ENCODE measurements around the gene EPYC. TPM values are rescaled to one million over a fixed set of nuclear protein-coding genes. Genes with fewer than 3 reads are reported as not detected.
"Not testable (repeated sequence)": the region's sequence is repeated elsewhere in the genome, so short reads cannot be mapped to it uniquely, and the experiment has no call there.

The EPYC gene
- total RNA-seq, 1 donor from 2014 or later = not detected

DNA sequence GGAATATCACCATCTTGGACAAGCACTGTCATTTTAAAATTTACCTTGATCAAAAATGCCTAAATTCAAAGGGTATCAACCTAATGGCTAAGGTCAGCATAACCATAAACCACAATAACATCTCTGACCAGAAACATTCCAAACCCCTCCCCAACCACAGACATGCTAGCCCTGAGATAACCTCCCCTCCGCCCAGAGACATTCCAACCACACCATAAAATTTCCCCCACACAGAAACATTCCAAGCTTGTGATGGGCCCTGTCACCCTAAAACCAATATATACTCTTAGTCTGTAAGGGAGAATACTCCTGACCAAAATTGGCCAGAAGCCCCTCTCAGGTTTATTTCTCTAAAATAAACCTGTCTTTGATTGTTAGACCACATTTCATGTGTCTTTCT lies 17.7 kb downstream of the EPYC start:
- H3K36me3 Mint-ChIP-seq (ENCODE audit: low read depth, unreplicated experiment) = no peaks in the 10 kb centered on the region
- TF ChIP-seq, protein P1, sequence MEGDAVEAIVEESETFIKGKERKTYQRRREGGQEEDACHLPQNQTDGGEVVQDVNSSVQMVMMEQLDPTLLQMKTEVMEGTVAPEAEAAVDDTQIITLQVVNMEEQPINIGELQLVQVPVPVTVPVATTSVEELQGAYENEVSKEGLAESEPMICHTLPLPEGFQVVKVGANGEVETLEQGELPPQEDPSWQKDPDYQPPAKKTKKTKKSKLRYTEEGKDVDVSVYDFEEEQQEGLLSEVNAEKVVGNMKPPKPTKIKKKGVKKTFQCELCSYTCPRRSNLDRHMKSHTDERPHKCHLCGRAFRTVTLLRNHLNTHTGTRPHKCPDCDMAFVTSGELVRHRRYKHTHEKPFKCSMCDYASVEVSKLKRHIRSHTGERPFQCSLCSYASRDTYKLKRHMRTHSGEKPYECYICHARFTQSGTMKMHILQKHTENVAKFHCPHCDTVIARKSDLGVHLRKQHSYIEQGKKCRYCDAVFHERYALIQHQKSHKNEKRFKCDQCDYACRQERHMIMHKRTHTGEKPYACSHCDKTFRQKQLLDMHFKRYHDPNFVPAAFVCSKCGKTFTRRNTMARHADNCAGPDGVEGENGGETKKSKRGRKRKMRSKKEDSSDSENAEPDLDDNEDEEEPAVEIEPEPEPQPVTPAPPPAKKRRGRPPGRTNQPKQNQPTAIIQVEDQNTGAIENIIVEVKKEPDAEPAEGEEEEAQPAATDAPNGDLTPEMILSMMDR (IDR thresholded peaks at IDR 0.05; ENCODE audit: unreplicated experiment) = no peak
- no peaks in the 10 kb centered on the region for H3K9me3 Mint-ChIP-seq (ENCODE audit: unreplicated experiment)
- no peak overlapping the region for H3K27ac Mint-ChIP-seq (ENCODE audit: unreplicated experiment)
- no peak for DNase-seq (ENCODE audit: low spot score)
- H3K27me3 Mint-ChIP-seq (ENCODE audit: unreplicated experiment) = no peaks in the 10 kb centered on the region
- H3K4me1 Mint-ChIP-seq (ENCODE audit: unreplicated experiment) = no peaks in the 10 kb centered on the region
- H3K4me3 Mint-ChIP-seq (ENCODE audit: unreplicated experiment) = no peak overlapping the region

DNA sequence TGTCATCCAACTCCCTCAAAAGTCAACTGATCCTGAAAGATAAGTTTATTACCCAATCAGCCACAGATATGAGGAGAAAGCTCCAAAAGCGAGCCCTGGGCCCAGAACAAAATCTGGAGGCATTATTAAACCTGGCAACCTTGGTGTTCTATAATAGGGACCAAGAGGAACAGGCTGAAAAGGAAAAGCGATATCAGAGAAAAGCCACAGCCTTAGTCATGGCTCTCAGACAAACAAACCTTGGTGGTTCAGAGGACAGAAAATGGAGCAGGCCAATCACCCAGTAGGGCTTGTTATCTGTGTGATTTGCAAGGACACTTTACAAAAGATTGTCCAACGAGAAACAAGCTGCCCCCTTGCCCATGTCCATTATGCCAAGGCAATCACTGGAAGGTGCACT lies 19.4 kb downstream of the EPYC start:
- H3K36me3 Mint-ChIP-seq (ENCODE audit: low read depth, unreplicated experiment); H3K27ac Mint-ChIP-seq (ENCODE audit: unreplicated experiment); H3K9me3 Mint-ChIP-seq (ENCODE audit: unreplicated experiment); H3K4me3 Mint-ChIP-seq (ENCODE audit: unreplicated experiment); H3K27me3 Mint-ChIP-seq (ENCODE audit: unreplicated experiment); H3K4me1 Mint-ChIP-seq (ENCODE audit: unreplicated experiment); DNase-seq (ENCODE audit: low spot score): not testable (repeated sequence)

DNA sequence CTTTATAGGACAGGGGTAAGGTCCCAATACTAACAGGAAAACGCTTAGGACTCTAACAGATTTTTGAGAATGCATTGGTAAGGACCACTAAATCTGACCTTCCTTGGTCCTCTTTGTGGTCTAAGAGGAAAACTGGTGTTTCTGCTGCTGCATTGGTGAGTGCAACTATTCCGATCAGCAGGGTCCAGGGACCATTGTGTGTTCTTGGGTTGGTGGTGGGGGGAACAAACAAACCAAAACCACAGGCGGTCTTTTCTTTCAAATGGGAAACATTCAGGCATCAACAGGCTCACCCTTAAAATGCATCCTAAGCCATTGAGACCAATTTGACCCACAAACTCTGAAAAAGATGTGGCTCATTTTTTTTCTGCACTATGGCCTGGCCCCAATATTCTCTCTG lies 20.7 kb downstream of the EPYC start:
- no peak overlapping the region for H3K27ac Mint-ChIP-seq (ENCODE audit: unreplicated experiment)
- H3K4me3 Mint-ChIP-seq (ENCODE audit: unreplicated experiment) = no peak overlapping the region
- no peaks in the 10 kb centered on the region for H3K9me3 Mint-ChIP-seq (ENCODE audit: unreplicated experiment)
- no peaks in the 10 kb centered on the region for H3K27me3 Mint-ChIP-seq (ENCODE audit: unreplicated experiment)
- no peaks in the 10 kb centered on the region for H3K4me1 Mint-ChIP-seq (ENCODE audit: unreplicated experiment)
- no peak for DNase-seq (ENCODE audit: low spot score)
- TF ChIP-seq, protein P1 (IDR thresholded peaks at IDR 0.05; ENCODE audit: unreplicated experiment) = no peak
- no peaks in the 10 kb centered on the region for H3K36me3 Mint-ChIP-seq (ENCODE audit: low read depth, unreplicated experiment)

DNA sequence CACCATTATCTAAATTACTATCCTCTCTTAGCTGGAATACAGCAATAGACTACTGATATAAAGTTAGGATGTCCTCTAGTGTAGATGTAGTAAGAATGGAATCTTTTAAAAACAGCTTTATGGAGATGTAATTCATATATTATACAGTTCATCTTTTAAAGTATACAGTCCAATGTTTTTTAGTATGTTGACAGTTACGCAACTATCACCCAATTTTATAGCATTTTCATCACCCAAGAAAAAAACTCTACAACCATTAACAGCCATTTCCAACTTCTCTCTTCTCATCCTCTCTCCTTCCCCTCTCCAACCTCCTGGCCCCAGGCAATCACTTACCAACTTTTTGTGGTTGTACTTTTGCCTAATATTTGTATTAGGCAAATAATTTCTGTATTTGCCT lies 22.6 kb downstream of the EPYC start:
- no peaks in the 10 kb centered on the region for H3K27me3 Mint-ChIP-seq (ENCODE audit: unreplicated experiment)
- no peak for DNase-seq (ENCODE audit: low spot score)
- H3K4me1 Mint-ChIP-seq (ENCODE audit: unreplicated experiment) = no peaks in the 10 kb centered on the region
- no peaks in the 10 kb centered on the region for H3K36me3 Mint-ChIP-seq (ENCODE audit: low read depth, unreplicated experiment)
- TF ChIP-seq, protein P1 (IDR thresholded peaks at IDR 0.05; ENCODE audit: unreplicated experiment) = no peak
- H3K27ac Mint-ChIP-seq (ENCODE audit: unreplicated experiment) = no peak overlapping the region
- H3K9me3 Mint-ChIP-seq (ENCODE audit: unreplicated experiment) = no peaks in the 10 kb centered on the region
- H3K4me3 Mint-ChIP-seq (ENCODE audit: unreplicated experiment) = no peak overlapping the region

DNA sequence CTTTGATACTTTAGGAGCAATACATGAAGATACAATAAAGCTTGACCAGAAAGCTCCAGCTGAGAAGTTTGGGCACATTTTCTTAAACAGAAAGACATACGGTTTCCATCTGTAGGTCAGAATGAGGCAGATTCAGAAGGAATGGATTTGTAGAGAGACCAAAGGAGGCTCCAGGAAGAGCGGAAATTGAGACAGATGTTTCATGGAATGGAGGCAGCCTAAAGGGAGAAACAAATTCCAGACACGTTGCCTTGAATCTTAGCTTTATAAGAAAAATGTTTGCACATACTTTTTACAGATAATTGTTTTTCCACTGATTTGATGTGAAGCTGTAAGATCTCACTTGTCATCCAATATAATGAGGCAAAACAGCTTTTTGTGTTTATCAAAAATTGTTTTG lies 24.8 kb downstream of the EPYC start:
- no peaks in the 10 kb centered on the region for H3K36me3 Mint-ChIP-seq (ENCODE audit: low read depth, unreplicated experiment)
- DNase-seq (ENCODE audit: low spot score) = no peak
- H3K9me3 Mint-ChIP-seq (ENCODE audit: unreplicated experiment) = no peaks in the 10 kb centered on the region
- H3K4me1 Mint-ChIP-seq (ENCODE audit: unreplicated experiment) = no peaks in the 10 kb centered on the region
- H3K27ac Mint-ChIP-seq (ENCODE audit: unreplicated experiment) = no peak overlapping the region
- no peaks in the 10 kb centered on the region for H3K27me3 Mint-ChIP-seq (ENCODE audit: unreplicated experiment)
- TF ChIP-seq, protein P1 (IDR thresholded peaks at IDR 0.05; ENCODE audit: unreplicated experiment) = no peak
- no peak overlapping the region for H3K4me3 Mint-ChIP-seq (ENCODE audit: unreplicated experiment)

DNA sequence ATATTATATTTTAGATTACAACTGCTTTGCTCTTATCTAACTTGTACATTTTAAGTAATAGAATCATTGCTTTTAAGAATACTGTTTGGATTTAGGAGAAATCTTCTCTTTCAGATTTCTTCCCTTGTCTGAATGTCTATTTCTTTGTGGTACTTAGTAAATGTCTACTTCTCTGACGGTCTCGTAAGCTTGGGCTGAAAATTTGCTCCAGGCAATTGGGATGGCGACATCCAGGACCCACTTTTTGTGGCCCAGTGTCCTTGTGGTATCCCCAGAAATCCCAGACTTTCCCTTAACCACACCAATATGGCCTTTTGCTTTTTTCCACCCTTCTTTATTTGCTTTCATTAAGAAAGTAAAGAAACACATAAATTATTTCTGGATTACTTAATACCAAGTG lies 25.8 kb downstream of the EPYC start:
- no peaks in the 10 kb centered on the region for H3K9me3 Mint-ChIP-seq (ENCODE audit: unreplicated experiment)
- H3K36me3 Mint-ChIP-seq (ENCODE audit: low read depth, unreplicated experiment) = no peaks in the 10 kb centered on the region
- H3K27ac Mint-ChIP-seq (ENCODE audit: unreplicated experiment) = no peak overlapping the region
- H3K4me3 Mint-ChIP-seq (ENCODE audit: unreplicated experiment) = no peak overlapping the region
- H3K27me3 Mint-ChIP-seq (ENCODE audit: unreplicated experiment) = no peaks in the 10 kb centered on the region
- no peaks in the 10 kb centered on the region for H3K4me1 Mint-ChIP-seq (ENCODE audit: unreplicated experiment)
- DNase-seq (ENCODE audit: low spot score) = no peak
- TF ChIP-seq, protein P1 (IDR thresholded peaks at IDR 0.05; ENCODE audit: unreplicated experiment) = no peak
